Liver (tissue), 9 donors: Measurements from ENCODE around the gene RAG1. TPM values are rescaled to one million over a fixed set of nuclear protein-coding genes. Genes with fewer than 3 reads are reported as not detected.

Experiments
- DNase-seq: peaks from one replicate; pipeline ENCODE4 v3.0.0-alpha.2; 2017; ENCODE audit warnings: low spot score
- H3K27ac ChIP-seq, 2 donors: one replicate each; pipeline ENCODE4 v1.7.0; 2013; ENCODE audit warnings: inconsistent platforms in 2 of 2, low read length in 2 of 2, control low read depth in 1 of 2, low read depth in 1 of 2, mild to moderate bottlenecking in 1 of 2
- H3K27me3 ChIP-seq, 4 donors: one replicate each; pipeline versions ENCODE4 v1.6.1 to v1.7.0; 2013; ENCODE audit warnings: low read length in 3 of 4, inconsistent platforms in 1 of 4, mild to moderate bottlenecking in 1 of 4, moderate library complexity in 1 of 4; ENCODE audit not compliant: control insufficient read depth in 4 of 4, insufficient read depth in 4 of 4
- H3K36me3 ChIP-seq, 4 donors: one replicate each; pipeline versions ENCODE4 v1.6.1 to v1.7.0; 2013; ENCODE audit warnings: low read length in 3 of 4, mild to moderate bottlenecking in 3 of 4, low read depth in 1 of 4, moderate library complexity in 1 of 4; ENCODE audit not compliant: control insufficient read depth in 4 of 4, insufficient read depth in 3 of 4
- H3K4me1 ChIP-seq, 4 donors: one replicate each; pipeline versions ENCODE4 v1.6.1 to v1.7.0; 2013; ENCODE audit warnings: low read length in 3 of 4, mild to moderate bottlenecking in 3 of 4, moderate library complexity in 1 of 4; ENCODE audit not compliant: control insufficient read depth in 4 of 4, insufficient read depth in 4 of 4
- H3K4me3 ChIP-seq, 3 donors: one replicate each; pipeline versions ENCODE4 v1.6.1 to v1.7.0; 2013; ENCODE audit warnings: low read length in 3 of 3, control low read depth in 1 of 3, low read depth in 1 of 3, mild to moderate bottlenecking in 1 of 3
- H3K9ac ChIP-seq, 2 donors: one replicate each; pipeline ENCODE4 v1.7.0; 2013; ENCODE audit warnings: low read length in 2 of 2, mild to moderate bottlenecking in 2 of 2, moderate library complexity in 2 of 2, control low read depth in 1 of 2, low read depth in 1 of 2
- H3K9me3 ChIP-seq, 4 donors: one replicate each; pipeline versions ENCODE4 v1.6.1 to v1.7.0; 2013; ENCODE audit warnings: low read length in 3 of 4; ENCODE audit not compliant: control insufficient read depth in 4 of 4
- CTCF ChIP-seq: fragments of 150-350 bp; IDR thresholded peaks from 2 replicates; pipeline ENCODE4 v1.5.1; 2017; ENCODE audit warnings: improper control_type of control experiment, low read depth, low read length; ENCODE audit not compliant: missing input control
- HNF4G ChIP-seq: IDR thresholded peaks from 2 replicates; pipeline ENCODE4 v1.6.1; 2016; ENCODE audit warnings: antibody characterized with exemption
- JUND ChIP-seq, 2 donors: IDR thresholded peaks; 2 replicates each; pipeline ENCODE4 v1.6.1; 2016; ENCODE audit warnings: antibody characterized with exemption in 2 of 2
- MAX ChIP-seq: IDR thresholded peaks from 2 replicates; pipeline ENCODE4 v1.6.1; 2016; ENCODE audit warnings: antibody characterized with exemption
- NR2F2 ChIP-seq: IDR thresholded peaks from 2 replicates; pipeline ENCODE4 v1.6.1; 2016; ENCODE audit warnings: antibody characterized with exemption
- RAD21 ChIP-seq, 2 donors: IDR thresholded peaks; 2 replicates each; pipeline ENCODE4 v1.6.1; 2016; ENCODE audit warnings: antibody characterized with exemption in 2 of 2, mild to moderate bottlenecking in 2 of 2
- REST ChIP-seq: IDR thresholded peaks from 2 replicates; pipeline ENCODE4 v1.6.1; 2016; ENCODE audit warnings: antibody characterized with exemption, mild to moderate bottlenecking
- YY1 ChIP-seq: IDR thresholded peaks from 2 replicates; pipeline ENCODE4 v1.6.1; 2016; ENCODE audit warnings: antibody characterized with exemption, mild to moderate bottlenecking
- ZBTB33 ChIP-seq: IDR thresholded peaks from 2 replicates; pipeline ENCODE4 v1.6.1; 2016; ENCODE audit warnings: antibody characterized with exemption
- WGBS: extraction: QIAGEN DNeasy Blood & Tissue Kit; methylation state at CpG from one replicate; pipeline ENCODE4 v1.1.7; 2013; 5-methylcytosine and 5-hydroxymethylcytosine counted together
- polyA plus RNA-seq, 2 donors: library from polyadenylated mRNA; stranded (reverse) in 1 of 2; unstranded in 1 of 2; fragments of 200-250 nt in 1 of 2; fragments of >200 nt in 1 of 2; fragmentation: Nextera tagmentation in 1 of 2; extraction: Ambion mirVana in 1 of 2; gene quantifications; one replicate each; pipeline versions ENCODE4 v1.2.1 to v1.2.3, GENCODE V29; 2013 to 2015
- total RNA-seq, 2 donors: library from RNA; depleted of rRNA; stranded (reverse); fragments of >200 nt; gene quantifications; one replicate each; pipeline ENCODE4 v1.2.3, GENCODE V29; 2014
- donor health status: healthy.
- donor health status: healthy.
- donor health status: healthy.
- donor health status: healthy.
- donor health status: healthy.

Gene RAG1
- total and polyA plus RNA-seq, 4 donors: 0.43 to 4.3 (median 0.93) TPM

- no peak overlapping the region for H3K9ac ChIP-seq
Observed at GRCh38 chr11:36540998-36541397, 26.8 kb upstream of the RAG1 start.

More at GRCh38 chr11:36540998-36541397, 26.8 kb upstream of the RAG1 start:
- WGBS: 18% methylated on average over 6 of the region's 6 CpGs
- H3K36me3 ChIP-seq: no peaks in the 10 kb centered on the region
- no peaks in the 10 kb centered on the region for H3K4me1 ChIP-seq
- no peak for DNase-seq
- no peak overlapping the region for H3K4me3 ChIP-seq
- H3K9me3 ChIP-seq: no peaks in the 10 kb centered on the region
- TF ChIP-seq CTCF (peak; percentile 44), YY1 (no peak), REST (no peak), MAX (no peak), ZBTB33 (no peak), RAD21 (IDR thresholded peaks at IDR 0.05) (peak; percentile 74 to 77), HNF4G (no peak), JUND (IDR thresholded peaks at IDR 0.05) (no peak), NR2F2 (no peak)
- H3K27me3 ChIP-seq: no peaks in the 10 kb centered on the region
- H3K27ac ChIP-seq: no peak overlapping the region
